ENCODE measurements around the gene NEU1.
"Not testable (repeated sequence)": the region's sequence is repeated elsewhere in the genome, so short reads cannot be mapped to it uniquely, and the experiment has no call there.

Gene NEU1

GRCh38 chr6:31862344-31863235 is at the start of gene NEU1:
Gene NEU1 (minus strand): TSS chr6:31862821. CDS start chr6:31862776, 45 bp downstream.
- Histone ChIP-seq H3K36me3 (ENCODE audit: control insufficient read depth, insufficient read depth, low read length) (no peaks in the 10 kb centered on the region), H3K9me3 (ENCODE audit: control insufficient read depth, insufficient read depth, low read length) (no peaks in the 10 kb centered on the region), H3K4me3 (ENCODE audit: low read length) (peak within 1 kb of the TSS; percentile 82; the same call in 1 of the 2 replicates), H3K4me1 (ENCODE audit: control insufficient read depth, insufficient read depth, low read length) (peaks cover 4% of the 10 kb centered on the region), H3K27me3 (ENCODE audit: control insufficient read depth, insufficient read depth, low read length) (no peaks in the 10 kb centered on the region), H3K27ac (ENCODE audit: low read length) (no peak within 1 kb of the TSS)
- WGBS (ENCODE audit: insufficient coverage, insufficient read length), result no CpG with 5 or more reads among the region's 64 CpGs
- DNase-seq (ENCODE audit: low read depth, low spot score), result peak; percentile 99

DNA sequence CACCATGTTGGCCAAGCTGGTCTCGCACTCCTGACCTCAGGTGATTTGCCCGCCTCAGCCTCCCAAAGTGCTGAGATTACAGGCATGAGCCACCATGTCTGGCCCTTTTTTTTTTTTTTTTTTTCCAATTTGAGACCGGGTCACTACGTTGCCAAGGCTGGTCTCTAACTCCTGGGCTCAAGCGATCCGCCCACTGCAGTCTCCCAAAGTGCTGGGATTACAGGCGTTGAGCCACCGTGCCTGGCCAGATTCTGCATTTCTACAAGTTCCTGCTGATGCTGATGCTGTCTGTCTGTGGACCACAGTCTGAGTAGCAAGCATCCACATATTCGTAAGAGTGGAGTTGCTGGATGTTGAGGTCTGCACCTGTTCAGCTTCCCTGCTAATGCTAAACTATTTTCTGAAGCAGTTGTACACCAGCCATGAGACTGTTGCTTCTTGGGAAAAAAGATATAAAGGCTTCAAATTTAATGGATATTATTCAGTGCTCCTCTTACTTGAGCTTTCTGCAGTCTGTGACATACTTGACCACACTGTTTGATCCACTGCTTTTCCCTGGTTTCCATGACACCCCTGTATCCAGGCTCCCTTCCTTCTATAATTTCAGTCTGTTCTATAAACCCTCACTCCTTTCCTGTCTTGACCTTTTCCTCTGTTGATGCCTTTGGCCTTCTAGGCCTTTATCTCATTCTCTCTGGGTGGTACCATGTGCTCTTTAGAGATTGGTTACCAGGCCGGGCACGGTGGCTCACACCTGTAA is 49.4 kb upstream of the NEU1 start:
- H3K4me1 ChIP-seq (ENCODE audit: control insufficient read depth, insufficient read depth, low read length), result no peaks in the 10 kb centered on the region
- H3K27me3 ChIP-seq (ENCODE audit: control insufficient read depth, insufficient read depth, low read length), result no peaks in the 10 kb centered on the region
- H3K27ac ChIP-seq (ENCODE audit: low read length), result no peak overlapping the region
- H3K9me3 ChIP-seq (ENCODE audit: control insufficient read depth, insufficient read depth, low read length), result no peaks in the 10 kb centered on the region
- no peak for DNase-seq (ENCODE audit: low read depth, low spot score)
- H3K4me3 ChIP-seq (ENCODE audit: low read length), result no peak overlapping the region
- no CpG with 5 or more reads among the region's 11 CpGs for WGBS (ENCODE audit: insufficient coverage, insufficient read length)
- no peaks in the 10 kb centered on the region for H3K36me3 ChIP-seq (ENCODE audit: control insufficient read depth, insufficient read depth, low read length)

- not testable (repeated sequence) for H3K27me3 ChIP-seq (ENCODE audit: control insufficient read depth, insufficient read depth, low read length); H3K4me1 ChIP-seq (ENCODE audit: control insufficient read depth, insufficient read depth, low read length); H3K36me3 ChIP-seq (ENCODE audit: control insufficient read depth, insufficient read depth, low read length); H3K9me3 ChIP-seq (ENCODE audit: control insufficient read depth, insufficient read depth, low read length); H3K27ac ChIP-seq (ENCODE audit: low read length); DNase-seq (ENCODE audit: low read depth, low spot score); H3K4me3 ChIP-seq (ENCODE audit: low read length)
- WGBS (ENCODE audit: insufficient coverage, insufficient read length), result no CpG with 5 or more reads among the region's 7 CpGs
Observed at GRCh38 chr6:31909298-31909697, 46.7 kb upstream of the NEU1 start.

DNA sequence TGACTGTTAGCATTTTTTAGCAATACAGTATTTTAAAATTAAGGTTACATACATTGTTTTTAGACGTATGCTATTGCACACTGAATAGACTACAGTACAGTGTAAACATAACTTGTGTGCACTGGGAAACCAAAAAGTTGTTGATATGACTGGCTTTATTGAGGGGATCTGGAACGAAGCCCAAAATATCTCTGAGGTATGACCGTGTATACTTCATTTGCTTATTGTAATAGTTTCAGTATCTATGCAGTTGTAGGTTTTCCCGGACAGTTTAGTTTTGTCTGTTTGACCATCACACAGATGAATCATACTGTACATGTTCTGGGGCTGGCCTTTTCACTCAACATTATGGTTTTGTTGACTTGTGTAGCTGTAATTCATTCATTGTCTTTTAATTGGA is 46.2 kb upstream of the NEU1 start:
- Histone ChIP-seq H3K36me3 (ENCODE audit: control insufficient read depth, insufficient read depth, low read length) (no peaks in the 10 kb centered on the region), H3K9me3 (ENCODE audit: control insufficient read depth, insufficient read depth, low read length) (no peaks in the 10 kb centered on the region), H3K27me3 (ENCODE audit: control insufficient read depth, insufficient read depth, low read length) (no peaks in the 10 kb centered on the region), H3K4me1 (ENCODE audit: control insufficient read depth, insufficient read depth, low read length) (peaks cover 1% of the 10 kb centered on the region; the same call in 1 of the 2 replicates), H3K27ac (ENCODE audit: low read length) (no peak overlapping the region), H3K4me3 (ENCODE audit: low read length) (no peak overlapping the region)
- no CpG with 5 or more reads among the region's 4 CpGs for WGBS (ENCODE audit: insufficient coverage, insufficient read length)
- DNase-seq (ENCODE audit: low read depth, low spot score), result no peak

GRCh38 chr6:31908255-31908654 is 45.6 kb upstream of the NEU1 start:
- H3K4me3 ChIP-seq (ENCODE audit: low read length); H3K4me1 ChIP-seq (ENCODE audit: control insufficient read depth, insufficient read depth, low read length); DNase-seq (ENCODE audit: low read depth, low spot score); H3K36me3 ChIP-seq (ENCODE audit: control insufficient read depth, insufficient read depth, low read length); H3K27ac ChIP-seq (ENCODE audit: low read length); H3K9me3 ChIP-seq (ENCODE audit: control insufficient read depth, insufficient read depth, low read length); H3K27me3 ChIP-seq (ENCODE audit: control insufficient read depth, insufficient read depth, low read length): not testable (repeated sequence)
- WGBS (ENCODE audit: insufficient coverage, insufficient read length), result no CpG with 5 or more reads among the region's 5 CpGs

- Histone ChIP-seq H3K4me3 (ENCODE audit: low read length) (no peak overlapping the region), H3K4me1 (ENCODE audit: control insufficient read depth, insufficient read depth, low read length) (peaks cover 1% of the 10 kb centered on the region; the same call in 1 of the 2 replicates), H3K9me3 (ENCODE audit: control insufficient read depth, insufficient read depth, low read length) (no peaks in the 10 kb centered on the region), H3K36me3 (ENCODE audit: control insufficient read depth, insufficient read depth, low read length) (no peaks in the 10 kb centered on the region), H3K27me3 (ENCODE audit: control insufficient read depth, insufficient read depth, low read length) (no peaks in the 10 kb centered on the region), H3K27ac (ENCODE audit: low read length) (no peak overlapping the region)
- WGBS (ENCODE audit: insufficient coverage, insufficient read length), result no CpG with 5 or more reads among the region's 7 CpGs
- DNase-seq (ENCODE audit: low read depth, low spot score), result no peak
Observed at GRCh38 chr6:31907158-31907813, 44.7 kb upstream of the NEU1 start.

DNA sequence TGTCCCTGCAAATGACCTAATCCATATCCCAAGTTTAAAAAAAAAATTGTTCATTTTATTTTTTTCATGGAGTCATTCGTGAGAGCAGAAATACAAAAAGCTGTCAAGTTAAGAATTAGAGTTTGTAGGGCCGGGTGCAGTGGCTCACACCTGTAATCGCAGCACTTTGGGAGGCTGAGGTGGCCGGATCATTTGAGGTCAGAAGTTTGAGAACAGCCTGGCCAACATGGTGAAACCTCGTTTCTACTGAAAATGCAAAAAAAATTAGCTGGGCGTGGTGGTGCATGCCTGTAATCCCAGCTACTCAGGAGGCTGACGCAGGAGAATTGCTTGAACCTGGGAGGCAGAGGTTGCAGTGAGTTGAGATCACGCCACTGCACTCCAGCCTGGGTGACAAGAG is 44.1 kb upstream of the NEU1 start:
- not testable (repeated sequence) for DNase-seq (ENCODE audit: low read depth, low spot score); H3K4me3 ChIP-seq (ENCODE audit: low read length); H3K27ac ChIP-seq (ENCODE audit: low read length); H3K4me1 ChIP-seq (ENCODE audit: control insufficient read depth, insufficient read depth, low read length); H3K9me3 ChIP-seq (ENCODE audit: control insufficient read depth, insufficient read depth, low read length); H3K27me3 ChIP-seq (ENCODE audit: control insufficient read depth, insufficient read depth, low read length); H3K36me3 ChIP-seq (ENCODE audit: control insufficient read depth, insufficient read depth, low read length)
- no CpG with 5 or more reads among the region's 8 CpGs for WGBS (ENCODE audit: insufficient coverage, insufficient read length)

GRCh38 chr6:31906122-31906521 is 43.5 kb upstream of the NEU1 start:
- Histone ChIP-seq H3K4me3 (ENCODE audit: low read length) (no peak overlapping the region), H3K9me3 (ENCODE audit: control insufficient read depth, insufficient read depth, low read length) (no peaks in the 10 kb centered on the region), H3K27me3 (ENCODE audit: control insufficient read depth, insufficient read depth, low read length) (no peaks in the 10 kb centered on the region), H3K36me3 (ENCODE audit: control insufficient read depth, insufficient read depth, low read length) (no peaks in the 10 kb centered on the region), H3K4me1 (ENCODE audit: control insufficient read depth, insufficient read depth, low read length) (peaks cover 1% of the 10 kb centered on the region), H3K27ac (ENCODE audit: low read length) (no peak overlapping the region)
- no peak for DNase-seq (ENCODE audit: low read depth, low spot score)
- WGBS (ENCODE audit: insufficient coverage, insufficient read length), result no CpG with 5 or more reads among the region's 4 CpGs

DNA sequence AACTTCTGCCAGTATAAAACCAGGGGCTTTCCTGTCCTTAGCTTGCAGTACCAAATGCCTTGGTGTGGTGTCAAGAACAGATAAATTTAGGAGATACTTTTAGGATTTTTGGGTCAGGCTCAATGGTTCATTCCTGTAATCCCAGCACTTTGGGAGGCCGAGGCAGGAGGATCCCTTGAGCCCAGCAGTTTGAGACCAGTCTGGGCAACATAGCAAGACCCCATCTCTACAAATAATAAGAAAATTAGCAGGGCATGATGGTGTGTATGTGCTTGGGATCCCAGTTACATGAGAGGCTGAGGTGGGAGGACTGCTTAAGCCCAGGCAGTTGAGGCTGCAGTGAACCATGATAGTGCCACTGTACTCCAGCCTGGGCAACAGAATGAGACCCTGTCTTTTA is 42.4 kb upstream of the NEU1 start:
- WGBS (ENCODE audit: insufficient coverage, insufficient read length), result no CpG with 5 or more reads among the region's 1 CpG
- no peak overlapping the region for H3K4me3 ChIP-seq (ENCODE audit: low read length)
- no peak for DNase-seq (ENCODE audit: low read depth, low spot score)
- H3K4me1 ChIP-seq (ENCODE audit: control insufficient read depth, insufficient read depth, low read length), result peaks cover 5% of the 10 kb centered on the region
- no peak overlapping the region for H3K27ac ChIP-seq (ENCODE audit: low read length)
- H3K9me3 ChIP-seq (ENCODE audit: control insufficient read depth, insufficient read depth, low read length), result no peaks in the 10 kb centered on the region
- H3K36me3 ChIP-seq (ENCODE audit: control insufficient read depth, insufficient read depth, low read length), result no peaks in the 10 kb centered on the region; the same call in none of the 2 replicates
- H3K27me3 ChIP-seq (ENCODE audit: control insufficient read depth, insufficient read depth, low read length), result no peaks in the 10 kb centered on the region

GRCh38 chr6:31903957-31904356 is 41.3 kb upstream of the NEU1 start:
- Histone ChIP-seq H3K36me3 (ENCODE audit: control insufficient read depth, insufficient read depth, low read length) (peaks cover 4% of the 10 kb centered on the region), H3K4me3 (ENCODE audit: low read length) (no peak overlapping the region), H3K9me3 (ENCODE audit: control insufficient read depth, insufficient read depth, low read length) (no peaks in the 10 kb centered on the region), H3K27ac (ENCODE audit: low read length) (no peak overlapping the region), H3K4me1 (ENCODE audit: control insufficient read depth, insufficient read depth, low read length) (peaks cover 7% of the 10 kb centered on the region), H3K27me3 (ENCODE audit: control insufficient read depth, insufficient read depth, low read length) (no peaks in the 10 kb centered on the region)
- no CpG with 5 or more reads among the region's 3 CpGs for WGBS (ENCODE audit: insufficient coverage, insufficient read length)
- no peak for DNase-seq (ENCODE audit: low read depth, low spot score)
